ENCODE data around the gene CRYGS.
"Not testable (repeated sequence)": the region's sequence is repeated elsewhere in the genome, so short reads cannot be mapped to it uniquely, and the experiment has no call there.

Gene CRYGS

DNA sequence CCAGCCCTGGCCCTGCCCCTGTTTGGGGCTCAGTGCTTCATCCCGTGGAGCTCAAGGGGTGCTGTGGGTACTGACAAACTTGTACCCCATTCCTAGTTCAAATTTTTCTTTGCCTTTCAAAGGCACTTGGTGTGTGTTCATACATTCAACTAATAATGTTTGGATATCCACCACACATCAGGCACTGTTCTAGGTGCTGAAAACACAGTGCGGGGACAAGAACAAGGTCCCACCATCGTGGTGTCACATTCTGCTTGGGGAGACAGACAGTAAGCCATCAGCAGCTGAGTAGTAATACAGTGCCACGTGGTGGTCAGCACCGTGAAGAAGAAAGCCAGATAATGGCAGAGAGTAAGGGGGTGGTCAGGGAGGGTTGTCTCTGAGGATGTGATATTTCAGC lies 32.5 kb downstream of the CRYGS start:
- no peak overlapping the region for H3K27ac ChIP-seq (ENCODE audit: low read depth, low read length)
- no peaks in the 10 kb centered on the region for H3K36me3 ChIP-seq (ENCODE audit: control insufficient read depth in 1 of 2, insufficient read depth in 2 of 2, low read length in 2 of 2)
- H3K9ac ChIP-seq (ENCODE audit: low read depth in 1 of 2, low read length in 2 of 2), result no peak overlapping the region
- H3K9me3 ChIP-seq (ENCODE audit: control insufficient read depth in 1 of 2, low read length in 2 of 2), result peaks cover 0 to under 1% of the 10 kb centered on the region in 2 donors
- peaks cover 4 to 6% of the 10 kb centered on the region in 2 donors for H3K27me3 ChIP-seq (ENCODE audit: control insufficient read depth in 1 of 2, insufficient read depth in 2 of 2, low read length in 2 of 2)
- H3K4me1 ChIP-seq (ENCODE audit: control insufficient read depth in 1 of 2, insufficient read depth in 2 of 2, low read length in 2 of 2), result no peaks in the 10 kb centered on the region
- H3K4me3 ChIP-seq (ENCODE audit: low read depth in 1 of 2, low read length in 2 of 2), result no peak overlapping the region

DNA sequence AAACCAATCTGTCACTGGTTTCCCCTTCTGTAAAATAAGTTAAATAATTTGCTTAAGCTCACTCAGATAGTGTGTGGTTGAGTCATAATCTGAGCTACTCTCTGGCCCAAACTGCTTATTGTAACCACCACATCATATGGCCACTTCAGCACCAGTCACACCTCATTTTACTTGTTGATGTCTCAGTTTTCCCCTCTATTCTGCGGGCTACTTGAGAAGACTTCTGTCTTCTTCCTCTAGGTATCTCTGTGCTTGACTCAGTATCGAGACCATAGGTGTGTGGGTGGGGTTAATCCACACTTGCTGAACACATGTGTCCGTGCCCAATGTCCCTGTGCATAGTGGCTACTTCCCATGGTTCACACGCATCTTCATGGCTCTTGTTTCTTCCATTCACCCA lies 32.9 kb downstream of the CRYGS start:
- Histone ChIP-seq H3K9ac (ENCODE audit: low read depth in 1 of 2, low read length in 2 of 2) (no peak overlapping the region), H3K4me3 (ENCODE audit: low read depth in 1 of 2, low read length in 2 of 2) (no peak overlapping the region), H3K27me3 (ENCODE audit: control insufficient read depth in 1 of 2, insufficient read depth in 2 of 2, low read length in 2 of 2) (peaks cover 4 to 8% of the 10 kb centered on the region in 2 donors), H3K27ac (ENCODE audit: low read depth, low read length) (no peak overlapping the region), H3K36me3 (ENCODE audit: control insufficient read depth in 1 of 2, insufficient read depth in 2 of 2, low read length in 2 of 2) (no peaks in the 10 kb centered on the region), H3K4me1 (ENCODE audit: control insufficient read depth in 1 of 2, insufficient read depth in 2 of 2, low read length in 2 of 2) (no peaks in the 10 kb centered on the region), H3K9me3 (ENCODE audit: control insufficient read depth in 1 of 2, low read length in 2 of 2) (no peaks in the 10 kb centered on the region)

DNA sequence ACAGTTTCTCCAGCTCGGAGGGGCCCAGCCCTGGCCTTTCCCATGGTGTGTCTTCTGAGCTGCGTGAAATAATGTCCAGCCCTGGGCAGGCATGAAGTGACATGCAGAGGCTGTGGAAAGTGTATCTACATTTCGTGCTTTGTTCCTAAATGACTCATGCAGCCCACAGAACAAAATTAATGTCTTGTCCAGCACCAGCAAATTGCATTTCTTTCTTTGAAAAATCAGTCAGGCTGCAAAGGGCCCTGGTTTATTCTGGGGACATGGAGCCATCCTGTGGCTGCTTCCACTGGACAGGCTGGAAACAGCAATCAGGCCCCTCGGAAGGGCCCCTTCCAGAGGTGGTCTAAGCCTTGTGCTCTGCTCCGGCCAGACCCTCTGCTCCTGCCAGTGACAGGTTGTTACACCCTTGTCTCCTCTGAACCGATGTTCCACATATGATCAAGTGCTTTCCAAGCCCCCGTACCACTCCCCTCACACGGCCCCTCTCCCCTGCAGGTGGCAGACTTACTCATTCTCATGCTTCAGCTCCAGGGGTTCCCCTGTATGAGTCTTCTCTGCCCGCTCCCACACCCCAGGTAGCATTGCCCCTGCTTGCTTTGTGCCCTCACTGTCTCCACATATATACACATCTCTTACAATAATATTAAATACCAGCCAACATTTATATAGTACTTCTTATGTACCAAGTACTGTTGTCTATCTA lies 33.7 kb downstream of the CRYGS start:
- Histone ChIP-seq H3K4me1 (ENCODE audit: control insufficient read depth in 1 of 2, insufficient read depth in 2 of 2, low read length in 2 of 2) (no peaks in the 10 kb centered on the region), H3K4me3 (ENCODE audit: low read depth in 1 of 2, low read length in 2 of 2) (no peak overlapping the region), H3K27me3 (ENCODE audit: control insufficient read depth in 1 of 2, insufficient read depth in 2 of 2, low read length in 2 of 2) (peaks cover 4 to 8% of the 10 kb centered on the region in 2 donors), H3K36me3 (ENCODE audit: control insufficient read depth in 1 of 2, insufficient read depth in 2 of 2, low read length in 2 of 2) (no peaks in the 10 kb centered on the region), H3K9me3 (ENCODE audit: control insufficient read depth in 1 of 2, low read length in 2 of 2) (no peaks in the 10 kb centered on the region), H3K9ac (ENCODE audit: low read depth in 1 of 2, low read length in 2 of 2) (no peak overlapping the region), H3K27ac (ENCODE audit: low read depth, low read length) (no peak overlapping the region)

DNA sequence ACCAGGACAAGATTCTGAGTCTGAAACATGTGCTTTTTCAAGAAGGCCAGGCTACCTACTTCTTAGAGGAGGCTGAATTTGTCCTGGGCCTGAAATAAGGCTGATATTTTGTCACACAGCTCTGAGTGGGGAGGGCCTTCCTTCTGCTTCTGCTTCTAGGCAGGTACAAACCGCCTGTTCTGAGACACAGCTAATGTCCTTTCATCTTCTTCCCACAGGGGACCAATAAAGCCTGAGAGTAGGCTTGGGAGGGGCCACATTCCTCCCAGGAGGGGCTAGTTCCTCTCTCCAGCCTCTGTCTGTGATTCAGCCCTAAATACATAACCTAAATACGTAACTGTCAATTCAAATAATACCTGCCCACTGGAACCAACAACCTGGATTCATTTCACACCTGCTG lies 34.8 kb downstream of the CRYGS start:
- H3K27ac ChIP-seq (ENCODE audit: low read depth, low read length), result no peak overlapping the region
- no peaks in the 10 kb centered on the region for H3K9me3 ChIP-seq (ENCODE audit: control insufficient read depth in 1 of 2, low read length in 2 of 2)
- no peak overlapping the region for H3K4me3 ChIP-seq (ENCODE audit: low read depth in 1 of 2, low read length in 2 of 2)
- H3K4me1 ChIP-seq (ENCODE audit: control insufficient read depth in 1 of 2, insufficient read depth in 2 of 2, low read length in 2 of 2), result no peaks in the 10 kb centered on the region
- no peaks in the 10 kb centered on the region for H3K36me3 ChIP-seq (ENCODE audit: control insufficient read depth in 1 of 2, insufficient read depth in 2 of 2, low read length in 2 of 2)
- no peak overlapping the region for H3K9ac ChIP-seq (ENCODE audit: low read depth in 1 of 2, low read length in 2 of 2)
- H3K27me3 ChIP-seq (ENCODE audit: control insufficient read depth in 1 of 2, insufficient read depth in 2 of 2, low read length in 2 of 2), result peaks cover 4 to 8% of the 10 kb centered on the region in 2 donors

DNA sequence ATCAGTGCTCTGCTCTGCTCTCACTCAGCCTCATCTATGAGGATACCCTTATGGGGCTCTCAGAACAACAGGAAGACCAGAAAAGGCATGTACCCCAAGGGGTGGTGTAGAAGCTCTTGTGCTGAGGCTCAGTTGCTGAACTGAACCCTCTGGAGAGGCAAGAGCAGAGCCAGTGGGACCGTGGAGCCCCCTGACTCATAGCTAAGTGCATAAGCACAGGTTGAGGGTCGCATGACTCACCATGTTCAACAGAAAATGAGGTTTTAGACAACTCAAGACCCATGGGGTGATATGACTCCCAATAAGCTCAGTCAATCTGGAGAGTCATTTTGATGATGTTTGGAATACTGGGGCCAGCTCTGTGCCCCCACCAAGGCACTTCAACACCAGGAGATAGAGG lies 37.3 kb downstream of the CRYGS start:
- no peak overlapping the region for H3K4me3 ChIP-seq (ENCODE audit: low read depth in 1 of 2, low read length in 2 of 2)
- no peak overlapping the region for H3K27ac ChIP-seq (ENCODE audit: low read depth, low read length)
- no peaks in the 10 kb centered on the region for H3K9me3 ChIP-seq (ENCODE audit: control insufficient read depth in 1 of 2, low read length in 2 of 2)
- H3K27me3 ChIP-seq (ENCODE audit: control insufficient read depth in 1 of 2, insufficient read depth in 2 of 2, low read length in 2 of 2), result peaks cover 0 to 3% of the 10 kb centered on the region in 2 donors
- no peak overlapping the region for H3K9ac ChIP-seq (ENCODE audit: low read depth in 1 of 2, low read length in 2 of 2)
- H3K36me3 ChIP-seq (ENCODE audit: control insufficient read depth in 1 of 2, insufficient read depth in 2 of 2, low read length in 2 of 2), result no peaks in the 10 kb centered on the region
- no peaks in the 10 kb centered on the region for H3K4me1 ChIP-seq (ENCODE audit: control insufficient read depth in 1 of 2, insufficient read depth in 2 of 2, low read length in 2 of 2)

DNA sequence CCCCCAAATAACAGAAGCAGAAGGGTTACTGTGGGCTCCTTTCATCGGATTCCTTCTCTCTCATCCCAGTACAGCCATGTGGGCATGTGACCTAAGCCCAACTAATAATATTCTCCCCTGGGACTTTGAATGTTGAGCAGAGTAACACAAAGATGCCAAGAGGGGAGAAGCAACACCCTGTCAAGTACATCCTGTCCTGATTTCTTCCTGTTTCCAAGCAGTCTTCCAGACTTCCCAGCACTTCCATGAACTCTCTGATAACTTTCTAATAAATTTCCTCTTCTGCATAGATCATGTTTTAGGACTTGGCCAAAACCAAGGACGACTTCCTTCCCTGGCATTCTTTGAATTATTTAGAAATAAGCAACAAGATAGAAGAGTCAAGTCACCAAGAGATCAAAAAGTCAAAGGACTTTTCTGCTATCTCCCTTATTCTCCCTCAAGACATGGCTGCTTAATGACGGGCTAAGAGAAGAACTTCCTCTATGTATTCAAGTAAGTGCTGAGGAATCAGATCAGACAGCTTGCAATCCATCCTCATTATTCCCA lies 37.9 kb downstream of the CRYGS start:
- H3K36me3 ChIP-seq (ENCODE audit: control insufficient read depth in 1 of 2, insufficient read depth in 2 of 2, low read length in 2 of 2), result no peaks in the 10 kb centered on the region
- no peaks in the 10 kb centered on the region for H3K4me1 ChIP-seq (ENCODE audit: control insufficient read depth in 1 of 2, insufficient read depth in 2 of 2, low read length in 2 of 2)
- no peak overlapping the region for H3K9ac ChIP-seq (ENCODE audit: low read depth in 1 of 2, low read length in 2 of 2)
- no peak overlapping the region for H3K27ac ChIP-seq (ENCODE audit: low read depth, low read length)
- H3K27me3 ChIP-seq (ENCODE audit: control insufficient read depth in 1 of 2, insufficient read depth in 2 of 2, low read length in 2 of 2), result peaks cover 0 to 3% of the 10 kb centered on the region in 2 donors
- no peaks in the 10 kb centered on the region for H3K9me3 ChIP-seq (ENCODE audit: control insufficient read depth in 1 of 2, low read length in 2 of 2)
- no peak overlapping the region for H3K4me3 ChIP-seq (ENCODE audit: low read depth in 1 of 2, low read length in 2 of 2)

DNA sequence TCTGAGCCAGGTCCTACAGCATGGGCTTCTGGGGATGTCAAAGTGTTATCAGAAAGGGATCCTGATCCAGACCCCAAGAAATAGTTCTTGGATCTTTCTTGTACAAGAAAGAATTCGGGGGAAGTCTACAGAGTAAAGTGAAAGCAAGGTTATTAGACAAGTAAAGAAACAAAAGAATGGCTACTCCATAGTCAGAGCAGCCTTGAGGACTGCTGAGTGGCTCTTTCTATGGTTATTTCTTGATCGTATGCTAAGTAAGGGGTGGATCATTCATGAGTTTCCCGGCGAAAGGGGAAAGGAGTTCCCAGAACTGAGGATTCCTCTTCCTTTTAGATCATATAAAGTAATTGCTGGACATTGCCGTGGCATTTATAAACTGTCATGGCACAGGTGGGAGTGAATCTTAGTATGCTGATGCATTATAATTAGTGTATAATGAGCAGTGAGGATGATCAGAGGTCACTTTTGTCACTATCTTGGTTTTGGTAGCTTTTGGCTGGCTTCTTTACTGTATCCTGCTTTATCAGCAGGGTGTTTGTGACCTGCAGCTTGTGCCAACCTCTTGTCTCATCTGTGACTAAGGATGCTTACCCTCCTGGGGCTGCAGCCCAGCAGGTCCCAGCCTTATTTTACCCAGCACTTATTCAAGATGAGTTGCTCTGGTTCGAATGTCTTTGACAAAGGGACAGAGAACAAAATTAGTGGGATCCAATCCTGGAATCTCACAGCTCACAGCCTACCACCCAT lies 41.0 kb downstream of the CRYGS start:
- no peaks in the 10 kb centered on the region for H3K36me3 ChIP-seq (ENCODE audit: control insufficient read depth in 1 of 2, insufficient read depth in 2 of 2, low read length in 2 of 2)
- no peaks in the 10 kb centered on the region for H3K9me3 ChIP-seq (ENCODE audit: control insufficient read depth in 1 of 2, low read length in 2 of 2)
- peaks cover 0 to 3% of the 10 kb centered on the region in 2 donors for H3K27me3 ChIP-seq (ENCODE audit: control insufficient read depth in 1 of 2, insufficient read depth in 2 of 2, low read length in 2 of 2)
- H3K27ac ChIP-seq (ENCODE audit: low read depth, low read length), result no peak overlapping the region
- no peak overlapping the region for H3K9ac ChIP-seq (ENCODE audit: low read depth in 1 of 2, low read length in 2 of 2)
- no peaks in the 10 kb centered on the region for H3K4me1 ChIP-seq (ENCODE audit: control insufficient read depth in 1 of 2, insufficient read depth in 2 of 2, low read length in 2 of 2)
- no peak overlapping the region for H3K4me3 ChIP-seq (ENCODE audit: low read depth in 1 of 2, low read length in 2 of 2)

DNA sequence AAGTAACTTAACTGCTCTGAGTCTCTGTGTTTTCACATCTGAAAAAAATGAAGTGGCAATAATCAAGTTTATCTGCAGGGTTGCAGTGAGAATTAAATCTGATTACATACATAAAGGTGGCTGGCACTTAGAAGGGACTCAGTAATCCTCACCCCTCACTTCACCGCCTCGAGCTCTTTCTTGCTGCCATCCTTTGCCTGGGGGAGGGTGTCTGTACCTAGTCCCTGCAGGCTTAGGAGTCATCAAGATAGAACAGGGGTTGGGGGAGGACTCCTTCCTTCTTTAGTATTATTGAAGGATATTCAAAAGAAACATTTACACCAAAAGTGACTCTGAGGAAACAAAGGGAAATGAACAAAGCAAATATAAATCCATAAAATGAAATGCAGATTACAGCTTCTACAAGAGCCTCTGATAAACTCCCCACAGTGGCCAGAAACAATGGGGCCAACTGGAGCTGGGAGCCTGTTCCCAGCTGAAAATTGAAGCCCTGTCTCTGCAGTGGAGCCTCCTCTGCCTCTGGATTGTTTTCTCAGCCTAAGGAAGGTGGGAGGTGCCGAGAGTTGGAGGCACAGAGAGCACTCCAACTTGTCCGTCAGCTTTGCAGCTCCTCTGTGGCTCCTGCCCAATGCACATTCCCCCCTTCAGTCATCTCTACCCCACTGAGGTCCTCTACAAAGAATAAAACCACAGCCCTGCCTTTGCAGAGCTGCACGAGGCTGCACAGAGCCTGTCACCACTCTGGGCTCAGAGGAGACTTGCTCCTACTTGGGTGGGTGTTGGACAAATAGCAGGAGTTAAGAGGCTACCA lies 41.8 kb downstream of the CRYGS start:
- Histone ChIP-seq H3K9me3 (ENCODE audit: control insufficient read depth in 1 of 2, low read length in 2 of 2) (no peaks in the 10 kb centered on the region), H3K4me3 (ENCODE audit: low read depth in 1 of 2, low read length in 2 of 2) (no peak overlapping the region), H3K27ac (ENCODE audit: low read depth, low read length) (no peak overlapping the region)

DNA sequence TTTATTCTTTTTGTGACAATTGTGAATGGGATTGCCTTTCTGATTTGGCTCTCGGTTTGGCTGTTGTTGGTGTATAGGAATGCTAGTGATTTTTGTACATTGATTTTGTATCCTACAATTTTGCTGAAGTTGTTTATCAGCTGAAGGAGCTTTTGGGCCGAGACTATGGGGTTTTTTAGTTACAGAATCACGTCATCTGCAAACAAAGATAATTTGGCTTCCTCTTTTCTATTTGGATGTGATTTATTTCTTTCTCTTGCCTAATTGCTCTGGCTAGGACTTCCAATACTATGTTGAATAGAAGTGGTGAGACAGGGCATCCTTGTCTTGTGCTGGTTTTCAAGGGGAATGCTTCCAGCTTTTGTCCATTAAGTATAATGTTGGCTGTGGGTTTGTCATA lies 44.2 kb downstream of the CRYGS start:
- not testable (repeated sequence) for H3K4me1 ChIP-seq (ENCODE audit: control insufficient read depth in 1 of 2, insufficient read depth in 2 of 2, low read length in 2 of 2); H3K27ac ChIP-seq (ENCODE audit: low read depth, low read length); H3K4me3 ChIP-seq (ENCODE audit: low read depth in 1 of 2, low read length in 2 of 2); H3K9me3 ChIP-seq (ENCODE audit: control insufficient read depth in 1 of 2, low read length in 2 of 2); H3K36me3 ChIP-seq (ENCODE audit: control insufficient read depth in 1 of 2, insufficient read depth in 2 of 2, low read length in 2 of 2); H3K9ac ChIP-seq (ENCODE audit: low read depth in 1 of 2, low read length in 2 of 2); H3K27me3 ChIP-seq (ENCODE audit: control insufficient read depth in 1 of 2, insufficient read depth in 2 of 2, low read length in 2 of 2)

More for the DNA sequence above, 41.8 kb downstream of the CRYGS start:
- H3K4me1 ChIP-seq (ENCODE audit: control insufficient read depth in 1 of 2, insufficient read depth in 2 of 2, low read length in 2 of 2), result no peaks in the 10 kb centered on the region
- H3K36me3 ChIP-seq (ENCODE audit: control insufficient read depth in 1 of 2, insufficient read depth in 2 of 2, low read length in 2 of 2), result no peaks in the 10 kb centered on the region
- H3K27me3 ChIP-seq (ENCODE audit: control insufficient read depth in 1 of 2, insufficient read depth in 2 of 2, low read length in 2 of 2), result peaks cover 0 to 3% of the 10 kb centered on the region in 2 donors
- no peak overlapping the region for H3K9ac ChIP-seq (ENCODE audit: low read depth in 1 of 2, low read length in 2 of 2)

DNA sequence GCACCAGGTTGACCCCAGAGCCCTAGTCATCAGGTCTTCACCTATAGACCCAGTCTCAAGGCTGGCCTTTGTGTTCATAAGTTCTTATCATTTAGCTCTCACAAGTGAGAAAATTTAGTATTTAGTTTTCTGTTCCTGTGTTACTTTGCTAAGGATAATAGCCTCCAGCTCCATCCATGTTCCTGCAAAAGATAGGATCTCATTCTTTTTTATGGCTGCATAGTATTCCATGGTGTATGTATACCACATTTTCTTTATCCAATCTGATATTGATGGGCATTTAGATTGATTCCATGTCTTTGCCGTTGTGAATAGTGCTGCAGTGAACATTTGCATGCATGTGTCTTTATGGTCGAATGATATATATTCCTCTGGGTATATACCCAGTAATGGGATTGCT lies 46.2 kb downstream of the CRYGS start:
- H3K27ac ChIP-seq (ENCODE audit: low read depth, low read length); H3K9me3 ChIP-seq (ENCODE audit: control insufficient read depth in 1 of 2, low read length in 2 of 2); H3K4me1 ChIP-seq (ENCODE audit: control insufficient read depth in 1 of 2, insufficient read depth in 2 of 2, low read length in 2 of 2); H3K36me3 ChIP-seq (ENCODE audit: control insufficient read depth in 1 of 2, insufficient read depth in 2 of 2, low read length in 2 of 2); H3K9ac ChIP-seq (ENCODE audit: low read depth in 1 of 2, low read length in 2 of 2); H3K4me3 ChIP-seq (ENCODE audit: low read depth in 1 of 2, low read length in 2 of 2); H3K27me3 ChIP-seq (ENCODE audit: control insufficient read depth in 1 of 2, insufficient read depth in 2 of 2, low read length in 2 of 2): not testable (repeated sequence)
